Measurements from ENCODE around the gene RAP2A. TPM values are rescaled to one million over a fixed set of nuclear protein-coding genes. Genes with fewer than 3 reads are reported as not detected.

RAP2A gene
- total and polyA plus RNA-seq, 10 of the 15 experiments (the other 5 are each of a cell fraction or from before 2014, with no cell fraction given): 3.5 to 35.1 (median 14.9) TPM

GRCh38 chr13:97484301-97484700 lies 50.3 kb downstream of the RAP2A start:
- TF ChIP-seq ZNF622 (IDR thresholded peaks at IDR 0.05): no peak
- TF ChIP-seq, protein P1, sequence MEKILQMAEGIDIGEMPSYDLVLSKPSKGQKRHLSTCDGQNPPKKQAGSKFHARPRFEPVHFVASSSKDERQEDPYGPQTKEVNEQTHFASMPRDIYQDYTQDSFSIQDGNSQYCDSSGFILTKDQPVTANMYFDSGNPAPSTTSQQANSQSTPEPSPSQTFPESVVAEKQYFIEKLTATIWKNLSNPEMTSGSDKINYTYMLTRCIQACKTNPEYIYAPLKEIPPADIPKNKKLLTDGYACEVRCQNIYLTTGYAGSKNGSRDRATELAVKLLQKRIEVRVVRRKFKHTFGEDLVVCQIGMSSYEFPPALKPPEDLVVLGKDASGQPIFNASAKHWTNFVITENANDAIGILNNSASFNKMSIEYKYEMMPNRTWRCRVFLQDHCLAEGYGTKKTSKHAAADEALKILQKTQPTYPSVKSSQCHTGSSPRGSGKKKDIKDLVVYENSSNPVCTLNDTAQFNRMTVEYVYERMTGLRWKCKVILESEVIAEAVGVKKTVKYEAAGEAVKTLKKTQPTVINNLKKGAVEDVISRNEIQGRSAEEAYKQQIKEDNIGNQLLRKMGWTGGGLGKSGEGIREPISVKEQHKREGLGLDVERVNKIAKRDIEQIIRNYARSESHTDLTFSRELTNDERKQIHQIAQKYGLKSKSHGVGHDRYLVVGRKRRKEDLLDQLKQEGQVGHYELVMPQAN (conservative IDR thresholded peaks at IDR 0.05): no peak
- no peak for TF ChIP-seq POLR2AphosphoS2 (IDR thresholded peaks at IDR 0.05; ENCODE audit: low read depth, low read length)
- no peak for TF ChIP-seq FOXK2 (IDR thresholded peaks at IDR 0.05)
- ChIA-PET SMC1A (ENCODE audit: uncharacterized antibody, unreplicated experiment) (no interaction called here), POLR2A (no interaction called here), CTCF (interaction anchor here (1.6 to 2.4 kb wide), 2 partner anchors 9 to 24 kb away, joined by 3 to 8 read pairs; no protein-coding TSS in a partner anchor), RAD21 (ENCODE audit: unreplicated experiment) (no interaction called here)
- DNase-seq (ENCODE audit: low read depth, low spot score) (no peak), ATAC-seq (no peak), FAIRE-seq (no peak)
- no peak overlapping the region for H3K4me3 ChIP-seq
- no peaks in the 10 kb centered on the region for H3K27me3 ChIP-seq (replicated peaks in 1 of 2; ENCODE audit: control insufficient read depth in 2 of 2, insufficient read depth in 2 of 2, low read length in 1 of 2)
- H2AFZ ChIP-seq (ENCODE audit: control insufficient read depth, low read depth, low read length): no peak overlapping the region
- H3K36me3 ChIP-seq (ENCODE audit: control insufficient read depth in 2 of 2, insufficient read depth in 2 of 2, low read length in 1 of 2): no peaks in the 10 kb centered on the region
- H3K79me2 ChIP-seq (ENCODE audit: control insufficient read depth, insufficient read depth, low read length): no peaks in the 10 kb centered on the region
- WGBS (ENCODE audit: insufficient coverage, insufficient replicate concordance, low lambda C conversion rate, missing lambda C conversion rate): 84% methylated on average over 2 of the region's 2 CpGs
- no peaks in the 10 kb centered on the region for H4K20me1 ChIP-seq (ENCODE audit: control insufficient read depth, insufficient read depth)
- H3K4me1 ChIP-seq (ENCODE audit: control insufficient read depth, insufficient read depth, low read length): no peaks in the 10 kb centered on the region
- H3K9me3 ChIP-seq (replicated peaks; ENCODE audit: control insufficient read depth, insufficient read depth, low read length): no peaks in the 10 kb centered on the region
- BruUV-seq (replicated peaks): no TSS peak
- H3K4me2 ChIP-seq (ENCODE audit: control insufficient read depth, insufficient read depth): no peak overlapping the region
- no peak overlapping the region for H3K27ac ChIP-seq (ENCODE audit: control insufficient read depth, insufficient read depth)
- in situ Hi-C loops (cut with MboI) (no loop called here), intact Hi-C loops (cut with micrococcal nuclease; ENCODE audit: unreplicated experiment) (no loop called here)
- H3K9ac ChIP-seq (ENCODE audit: control insufficient read depth, insufficient read depth, low read length): no peak overlapping the region

GRCh38 chr13:97485320-97485719 lies 51.4 kb downstream of the RAP2A start:
- no peaks in the 10 kb centered on the region for H3K4me1 ChIP-seq (ENCODE audit: control insufficient read depth, insufficient read depth, low read length)
- no peak for TF ChIP-seq RFX5 (IDR thresholded peaks at IDR 0.05; ENCODE audit: low read depth, low read length)
- TF ChIP-seq PML (IDR thresholded peaks at IDR 0.05; ENCODE audit: low read length): no peak
- no TSS peak for BruUV-seq (replicated peaks)
- in situ Hi-C loops (cut with MboI) (no loop called here), intact Hi-C loops (cut with micrococcal nuclease; ENCODE audit: unreplicated experiment) (no loop called here)
- ChIA-PET POLR2A (no interaction called here), CTCF (interaction anchor here (0.6 to 2.4 kb wide), 2 partner anchors 8 to 89 kb away, joined by 4 to 8 read pairs; no protein-coding TSS in a partner anchor), SMC1A (ENCODE audit: uncharacterized antibody, unreplicated experiment) (interaction anchor here (0.6 kb wide), 1 partner anchor 1760 kb away, joined by 3 read pairs; no protein-coding TSS in a partner anchor), RAD21 (ENCODE audit: unreplicated experiment) (no interaction called here)
- no peak overlapping the region for H3K4me3 ChIP-seq
- H3K36me3 ChIP-seq (ENCODE audit: control insufficient read depth in 2 of 2, insufficient read depth in 2 of 2, low read length in 1 of 2): no peaks in the 10 kb centered on the region
- no peak overlapping the region for H3K27ac ChIP-seq (ENCODE audit: control insufficient read depth, insufficient read depth)
- H3K9ac ChIP-seq (ENCODE audit: control insufficient read depth, insufficient read depth, low read length): no peak overlapping the region
- ATAC-seq (no peak), DNase-seq (ENCODE audit: low read depth, low spot score) (no peak), FAIRE-seq (no peak)
- WGBS (ENCODE audit: insufficient coverage, insufficient replicate concordance, low lambda C conversion rate, missing lambda C conversion rate): 91% methylated on average over 1 of the region's 1 CpG
- H3K27me3 ChIP-seq (replicated peaks in 1 of 2; ENCODE audit: control insufficient read depth in 2 of 2, insufficient read depth in 2 of 2, low read length in 1 of 2): no peaks in the 10 kb centered on the region
- no peak overlapping the region for H2AFZ ChIP-seq (ENCODE audit: control insufficient read depth, low read depth, low read length)
- H4K20me1 ChIP-seq (ENCODE audit: control insufficient read depth, insufficient read depth): no peaks in the 10 kb centered on the region
- H3K79me2 ChIP-seq (ENCODE audit: control insufficient read depth, insufficient read depth, low read length): no peaks in the 10 kb centered on the region
- no peaks in the 10 kb centered on the region for H3K9me3 ChIP-seq (replicated peaks; ENCODE audit: control insufficient read depth, insufficient read depth, low read length)
- no peak overlapping the region for H3K4me2 ChIP-seq (ENCODE audit: control insufficient read depth, insufficient read depth)
